ENCODE results near the gene WDR70.
A peak's percentile ranks its signal among the peaks of the same experiment; 100 is the strongest.

GRCh38 chr5:37495210-37495609, 116.1 kb downstream of the WDR70 start:
- TF ChIP-seq CTCF (conservative IDR thresholded peaks at IDR 0.05) (peak; percentile 53), ZFX (IDR thresholded peaks at IDR 0.05) (no peak)

Data from C4-2B (cell line).